Measurements from ENCODE around the gene ANKFY1.

DNA sequence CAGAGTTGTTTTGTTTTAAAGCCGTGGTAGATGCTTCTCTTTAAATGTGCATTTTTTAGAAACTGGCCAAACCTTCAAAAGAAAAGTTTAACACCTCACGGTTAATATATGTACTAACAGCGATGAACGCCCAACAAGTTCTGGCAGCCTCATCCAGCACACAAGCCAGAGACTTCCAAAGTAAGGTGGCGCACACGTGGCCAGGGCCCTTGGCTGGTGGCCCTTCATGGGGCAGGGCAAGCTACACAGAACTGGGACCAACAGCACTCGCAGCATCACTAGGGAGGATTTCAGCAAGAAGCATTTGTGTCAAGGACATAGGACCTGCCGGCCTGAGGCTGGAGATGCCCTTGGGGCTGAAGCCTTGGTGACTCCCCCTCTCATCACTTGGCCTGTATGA, 97.4 kb downstream of the ANKFY1 start:
- TF ChIP-seq POLR2AphosphoS5 (IDR thresholded peaks at IDR 0.05): no peak
- TF ChIP-seq, protein P1, sequence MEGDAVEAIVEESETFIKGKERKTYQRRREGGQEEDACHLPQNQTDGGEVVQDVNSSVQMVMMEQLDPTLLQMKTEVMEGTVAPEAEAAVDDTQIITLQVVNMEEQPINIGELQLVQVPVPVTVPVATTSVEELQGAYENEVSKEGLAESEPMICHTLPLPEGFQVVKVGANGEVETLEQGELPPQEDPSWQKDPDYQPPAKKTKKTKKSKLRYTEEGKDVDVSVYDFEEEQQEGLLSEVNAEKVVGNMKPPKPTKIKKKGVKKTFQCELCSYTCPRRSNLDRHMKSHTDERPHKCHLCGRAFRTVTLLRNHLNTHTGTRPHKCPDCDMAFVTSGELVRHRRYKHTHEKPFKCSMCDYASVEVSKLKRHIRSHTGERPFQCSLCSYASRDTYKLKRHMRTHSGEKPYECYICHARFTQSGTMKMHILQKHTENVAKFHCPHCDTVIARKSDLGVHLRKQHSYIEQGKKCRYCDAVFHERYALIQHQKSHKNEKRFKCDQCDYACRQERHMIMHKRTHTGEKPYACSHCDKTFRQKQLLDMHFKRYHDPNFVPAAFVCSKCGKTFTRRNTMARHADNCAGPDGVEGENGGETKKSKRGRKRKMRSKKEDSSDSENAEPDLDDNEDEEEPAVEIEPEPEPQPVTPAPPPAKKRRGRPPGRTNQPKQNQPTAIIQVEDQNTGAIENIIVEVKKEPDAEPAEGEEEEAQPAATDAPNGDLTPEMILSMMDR (IDR thresholded peaks at IDR 0.05): no peak
